Psoas muscle (tissue), 8 donors: ENCODE measurements around the gene SAT2. TPM values are rescaled to one million over a fixed set of nuclear protein-coding genes. Genes with fewer than 3 reads are reported as not detected.

Experiments
- ATAC-seq, 4 donors: fragments of 200-7000 bp; cut with Tn5 transposase; one replicate each; pipeline ENCODE4 v1.9.1; 2020; ENCODE audit warnings: moderate library complexity in 3 of 4, mild to moderate bottlenecking in 2 of 4
- DNase-seq, 2 donors: peaks; one replicate each; pipeline ENCODE4 v3.0.0-alpha.2; 2020
- H3K27ac ChIP-seq: fragments of 200-600 bp; one replicate; pipeline ENCODE4 v1.8.0; 2022
- H3K27me3 ChIP-seq, 3 donors: fragments of 200-600 bp in 1 of 3; one replicate each; pipeline versions ENCODE4 v1.6.1 to v1.8.0; 2013 to 2022; ENCODE audit warnings: low read length in 2 of 3, mild to moderate bottlenecking in 2 of 3, moderate library complexity in 1 of 3; ENCODE audit not compliant: insufficient read depth in 3 of 3
- H3K36me3 ChIP-seq, 2 donors: fragments of 200-600 bp in 1 of 2; one replicate each; pipeline versions ENCODE4 v1.6.1 to v1.8.0; 2013 to 2022; ENCODE audit warnings: low read depth in 1 of 2, mild to moderate bottlenecking in 1 of 2, moderate library complexity in 1 of 2; ENCODE audit not compliant: insufficient read depth in 1 of 2
- H3K4me1 ChIP-seq: fragments of 200-600 bp; one replicate; pipeline ENCODE4 v1.8.0; 2022
- H3K4me3 ChIP-seq: fragments of 200-600 bp; one replicate; pipeline ENCODE4 v1.8.0; 2022; ENCODE audit warnings: mild to moderate bottlenecking
- H3K9me3 ChIP-seq: fragments of 200-600 bp; one replicate; pipeline ENCODE4 v1.8.0; 2022
- WGBS, 3 donors: extraction: QIAGEN DNeasy Blood & Tissue Kit; methylation state at CpG; one replicate each; pipeline versions ENCODE4 v1.1.6 to v1.1.7; 2013; 5-methylcytosine and 5-hydroxymethylcytosine counted together
- intact Hi-C, 2 donors: fragments of 100-400 bp; cut with DNase I; formaldehyde crosslinking; loops; one replicate each; pipeline versions ENCODE4 v1.11.0 to v1.14.2; 2022
- polyA plus RNA-seq, 3 donors: library from polyadenylated mRNA; stranded (reverse); fragments of 200-250 nt; gene quantifications; one replicate each; pipeline ENCODE4 v1.2.3, GENCODE V29; 2013
- total RNA-seq, 4 donors: library from RNA; stranded (reverse); fragmentation: NEBNext Ultra II Directional in 2 of 4; extraction: Animal tissue kit (Norgen Biotek cat#: 25700) in 2 of 4; gene quantifications; one replicate each; pipeline versions ENCODE4 v1.2.1 to v1.2.4, GENCODE V29; 2021 to 2023
- TF ChIP-seq, protein P1 (sequence below): fragments of 200-600 bp; IDR thresholded peaks from one replicate; pipeline ENCODE4 v1.8.0; 2022; ENCODE audit warnings: antibody characterized with exemption
- donor health status: healthy with polysubstance abuse.
- donor health status: DM: no; HTN: no; CAD: no; lungs with moderate emphysema.
- donor health status: Bipolar disorder and iron deficiency.
- donor health status: healthy.
- donor health status: DM: yes; HTN: yes; CAD: no.
- donor health status: DM: no; HTN: no; CAD: no.
- donor health status: DM: no; HTN: no; CAD: no.
- donor health status: DM: yes; HTN: yes; CAD: no.

The SAT2 gene
- total and polyA plus RNA-seq, 7 donors = 60.7 to 112 (median 70.4) TPM

DNA sequence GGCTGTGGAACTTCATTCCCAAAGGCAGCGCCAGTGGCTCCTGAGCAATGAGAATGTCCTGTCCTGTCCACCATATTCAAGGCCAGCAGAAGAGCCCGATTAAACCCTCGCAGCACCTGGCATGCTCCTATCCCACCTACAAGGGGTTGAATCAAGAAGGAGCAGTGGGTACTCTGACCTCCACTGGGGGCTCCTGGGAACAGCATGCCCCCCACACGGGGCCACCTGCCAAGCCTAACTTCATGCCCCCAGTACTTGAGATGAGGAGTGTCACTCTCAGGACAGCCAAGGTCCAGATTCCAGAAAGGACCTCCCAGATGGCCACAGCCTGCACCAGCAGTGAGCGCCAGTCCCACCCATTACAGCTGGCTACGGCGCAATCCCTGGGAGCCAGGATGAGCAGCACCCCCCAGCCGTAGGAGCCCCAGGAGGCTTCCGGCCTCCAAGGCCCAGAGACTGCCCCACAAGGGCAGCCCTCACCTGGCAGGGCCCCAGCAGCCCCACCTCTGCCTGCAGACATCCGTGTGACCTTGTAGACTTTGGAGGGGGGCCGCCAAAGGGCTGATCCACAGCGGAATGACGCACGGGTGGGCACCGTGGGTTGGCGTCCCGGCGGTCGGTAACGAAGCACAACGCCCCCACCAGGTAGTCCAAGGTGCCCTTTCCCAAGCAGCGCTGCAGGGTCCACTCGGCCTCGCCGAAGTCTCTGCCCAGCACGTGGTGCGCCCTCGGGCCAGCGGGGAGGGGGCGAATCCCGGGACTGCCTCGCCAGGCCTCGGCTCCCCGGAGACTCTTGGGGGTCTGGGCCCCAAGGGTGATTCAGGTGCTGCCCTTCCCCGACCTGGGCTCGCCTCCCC is 45.0 kb downstream of the SAT2 start:
- Histone ChIP-seq H3K4me1 (peaks cover 45% of the 10 kb centered on the region), H3K27ac (peak overlapping the region; percentile 89), H3K36me3 (peaks cover 4 to 32% of the 10 kb centered on the region in 2 donors), H3K4me3 (peak overlapping the region; percentile 78), H3K27me3 (no peaks in the 10 kb centered on the region), H3K9me3 (no peaks in the 10 kb centered on the region)
- intact Hi-C loops = loop anchor here in 1 of 2 donors (5.0 to 10.0 kb wide), 2 partner anchors 105 to 348 kb away; partner anchors contain the start of genes DVL2, PHF23, TP53 and WRAP53
- no peak for ATAC-seq
- 83 to 86% (median 85%) methylated on average over 34 to 36 of the region's 36 CpGs for WGBS, 3 donors
- TF ChIP-seq, protein P1, sequence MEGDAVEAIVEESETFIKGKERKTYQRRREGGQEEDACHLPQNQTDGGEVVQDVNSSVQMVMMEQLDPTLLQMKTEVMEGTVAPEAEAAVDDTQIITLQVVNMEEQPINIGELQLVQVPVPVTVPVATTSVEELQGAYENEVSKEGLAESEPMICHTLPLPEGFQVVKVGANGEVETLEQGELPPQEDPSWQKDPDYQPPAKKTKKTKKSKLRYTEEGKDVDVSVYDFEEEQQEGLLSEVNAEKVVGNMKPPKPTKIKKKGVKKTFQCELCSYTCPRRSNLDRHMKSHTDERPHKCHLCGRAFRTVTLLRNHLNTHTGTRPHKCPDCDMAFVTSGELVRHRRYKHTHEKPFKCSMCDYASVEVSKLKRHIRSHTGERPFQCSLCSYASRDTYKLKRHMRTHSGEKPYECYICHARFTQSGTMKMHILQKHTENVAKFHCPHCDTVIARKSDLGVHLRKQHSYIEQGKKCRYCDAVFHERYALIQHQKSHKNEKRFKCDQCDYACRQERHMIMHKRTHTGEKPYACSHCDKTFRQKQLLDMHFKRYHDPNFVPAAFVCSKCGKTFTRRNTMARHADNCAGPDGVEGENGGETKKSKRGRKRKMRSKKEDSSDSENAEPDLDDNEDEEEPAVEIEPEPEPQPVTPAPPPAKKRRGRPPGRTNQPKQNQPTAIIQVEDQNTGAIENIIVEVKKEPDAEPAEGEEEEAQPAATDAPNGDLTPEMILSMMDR = no peak
- DNase-seq = peak; percentile 48 to 75

- intact Hi-C loops = loop anchor here in 1 of 2 donors (5.0 to 10.0 kb wide), 2 partner anchors 106 to 346 kb away; partner anchors contain the start of genes DVL2, PHF23, TP53 and WRAP53
- DNase-seq (no peak), ATAC-seq (no peak)
- Histone ChIP-seq H3K27me3 (no peaks in the 10 kb centered on the region), H3K4me1 (peaks cover 59% of the 10 kb centered on the region), H3K4me3 (peak overlapping the region; percentile 41), H3K9me3 (no peaks in the 10 kb centered on the region), H3K27ac (peak overlapping the region; percentile 89), H3K36me3 (peaks cover 10 to 33% of the 10 kb centered on the region in 2 donors)
- TF ChIP-seq, protein P1 = no peak
- WGBS, 3 donors = 81 to 88% (median 83%) methylated on average over 21 to 23 of the region's 23 CpGs
These were observed 46.7 kb downstream of the SAT2 start for GRCh38 chr17:7580604-7581575.

DNA sequence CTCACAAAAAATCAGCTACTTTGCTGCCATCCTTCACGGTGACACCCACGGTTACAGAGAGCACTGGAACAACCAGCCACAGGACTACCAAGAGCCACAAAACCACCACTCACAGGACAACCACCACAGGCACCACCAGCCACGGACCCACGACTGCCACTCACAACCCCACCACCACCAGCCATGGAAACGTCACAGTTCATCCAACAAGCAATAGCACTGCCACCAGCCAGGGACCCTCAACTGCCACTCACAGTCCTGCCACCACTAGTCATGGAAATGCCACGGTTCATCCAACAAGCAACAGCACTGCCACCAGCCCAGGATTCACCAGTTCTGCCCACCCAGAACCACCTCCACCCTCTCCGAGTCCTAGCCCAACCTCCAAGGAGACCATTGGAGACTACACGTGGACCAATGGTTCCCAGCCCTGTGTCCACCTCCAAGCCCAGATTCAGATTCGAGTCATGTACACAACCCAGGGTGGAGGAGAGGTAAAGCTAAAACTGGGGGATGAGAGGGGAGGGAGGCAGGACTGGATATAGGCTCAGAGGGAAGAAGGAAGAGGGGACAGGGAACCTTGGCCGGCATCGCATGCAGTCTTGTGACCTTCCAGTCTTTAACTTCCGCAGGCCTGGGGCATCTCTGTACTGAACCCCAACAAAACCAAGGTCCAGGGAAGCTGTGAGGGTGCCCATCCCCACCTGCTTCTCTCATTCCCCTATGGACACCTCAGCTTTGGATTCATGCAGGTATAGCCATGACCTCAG is 47.6 kb downstream of the SAT2 start:
- WGBS, 3 donors = 64 to 78% (median 68%) methylated on average over 12 of the region's 12 CpGs
- ATAC-seq (no peak), DNase-seq (no peak)
- Histone ChIP-seq H3K9me3 (no peaks in the 10 kb centered on the region), H3K4me3 (peak overlapping the region; percentile 41), H3K36me3 (peaks cover 12 to 39% of the 10 kb centered on the region in 2 donors), H3K27me3 (no peaks in the 10 kb centered on the region), H3K4me1 (peaks cover 61% of the 10 kb centered on the region), H3K27ac (peak overlapping the region; percentile 89)
- TF ChIP-seq, protein P1 = no peak
- intact Hi-C loops = loop anchor here in 1 of 2 donors (1.0 to 10.0 kb wide), 3 partner anchors 34 to 345 kb away; partner anchors contain the start of genes DVL2, FXR2, PHF23 and TP53
